Anterior cingulate cortex (tissue), 58 donors: ENCODE measurements around the gene POLR3E.
"Not testable (repeated sequence)": the region's sequence is repeated elsewhere in the genome, so short reads cannot be mapped to it uniquely, and the experiment has no call there.

Experiments
- DNase-seq, 58 donors: peaks; one replicate each; lab custom pipeline; 2025; lab: John Stamatoyannopoulos, UW

POLR3E gene

DNA sequence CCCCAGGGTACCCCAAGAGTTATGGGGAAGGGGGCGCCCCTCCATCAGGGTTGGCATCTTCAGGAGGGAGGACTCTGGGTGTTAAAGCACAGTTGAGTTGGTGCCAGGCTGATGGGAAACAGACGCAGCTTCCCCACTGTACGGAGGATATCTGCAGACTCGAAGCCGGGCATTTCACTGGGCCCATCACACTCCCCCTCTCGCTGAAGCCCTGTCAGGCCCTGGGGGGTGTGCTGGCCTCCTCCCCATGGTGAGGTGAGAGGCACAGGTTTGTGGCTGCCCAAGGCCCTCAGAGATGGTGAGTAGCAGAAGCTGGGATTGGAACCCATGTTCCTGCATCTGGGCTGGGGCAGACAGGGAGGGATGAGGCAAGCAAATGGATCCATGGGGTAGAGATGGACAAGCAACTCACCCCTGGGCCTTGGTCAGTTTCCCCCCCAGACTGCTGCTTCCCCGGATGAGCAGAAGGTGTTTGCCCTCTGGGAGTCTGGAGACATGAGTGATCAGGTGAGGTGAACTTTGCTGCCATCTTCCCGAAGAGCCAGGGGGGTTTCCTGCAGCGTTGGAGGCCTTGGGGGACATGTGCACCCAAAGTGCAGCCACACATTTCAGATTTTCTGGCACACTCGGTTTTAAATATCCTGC is 31.0 kb downstream of the POLR3E start:
- no peak for DNase-seq

DNA sequence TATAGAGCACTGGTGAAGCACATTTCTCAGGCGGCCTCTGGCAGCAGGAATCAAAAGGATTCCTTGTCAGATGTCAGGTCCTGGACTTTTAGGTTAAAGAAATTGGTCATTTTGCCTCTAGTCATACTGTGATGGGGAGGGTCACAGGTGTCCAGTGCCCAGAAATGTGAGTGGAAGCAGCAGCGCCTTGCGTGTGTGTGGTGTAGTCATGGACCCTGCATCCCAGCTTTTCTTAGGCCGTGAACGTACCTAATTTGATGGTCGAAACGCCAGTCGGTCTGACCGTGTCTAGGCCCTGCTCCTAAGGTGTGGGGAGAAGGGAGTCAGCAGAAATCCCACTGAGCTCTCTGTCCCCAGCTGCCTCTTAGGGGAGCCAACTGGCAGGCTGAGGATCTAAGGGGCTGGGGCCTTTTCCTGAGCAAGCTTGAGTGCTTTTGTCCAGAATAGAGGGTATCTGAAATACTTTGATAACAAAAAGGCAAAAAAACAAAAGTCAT is 32.0 kb downstream of the POLR3E start:
- DNase-seq = no peak

DNA sequence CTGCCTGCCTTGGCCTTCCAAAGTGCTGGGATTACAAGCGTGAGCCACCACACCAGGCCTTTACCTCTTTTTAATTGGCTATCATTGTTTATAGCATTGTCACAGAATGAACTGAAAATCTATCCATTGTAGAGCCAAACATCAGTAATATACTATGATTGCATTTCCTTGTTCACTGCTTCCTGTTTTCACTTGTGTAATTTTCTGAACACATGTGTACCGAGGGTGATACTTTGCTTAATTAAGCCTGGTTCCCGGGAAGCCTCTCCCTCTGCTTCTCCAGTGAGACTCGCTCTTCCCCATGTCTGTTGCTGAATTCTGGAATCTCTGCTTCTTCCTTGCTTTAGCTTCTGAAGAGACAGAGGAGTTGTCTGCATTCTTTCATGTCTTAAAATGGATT is 33.1 kb downstream of the POLR3E start:
- no peak for DNase-seq

DNA sequence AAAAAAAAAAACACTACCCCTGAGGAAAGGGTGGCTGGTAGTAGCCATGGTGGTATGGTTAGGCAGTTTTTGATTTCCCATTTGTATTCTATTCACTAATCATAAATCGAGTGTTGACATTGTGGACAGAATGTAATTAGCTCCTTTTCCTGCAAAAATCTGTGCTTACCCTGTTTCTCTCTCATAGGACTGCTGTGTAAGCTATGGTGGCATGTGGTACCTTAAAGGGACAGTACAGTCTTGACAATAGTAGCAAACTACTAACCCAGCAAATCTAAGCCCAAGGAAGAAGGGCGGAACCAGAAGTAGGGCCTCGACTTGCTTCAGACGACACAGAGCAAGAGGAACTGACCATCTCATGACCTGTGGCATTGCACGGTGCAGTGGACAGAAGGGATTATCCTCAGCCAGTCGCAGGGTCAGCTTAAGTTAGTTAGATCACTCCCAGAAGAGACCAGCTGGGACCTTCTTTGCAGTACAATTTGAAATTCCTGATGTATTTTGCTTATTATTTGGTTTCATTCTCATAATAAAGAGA is 36.3 kb downstream of the POLR3E start:
- no peak for DNase-seq

DNA sequence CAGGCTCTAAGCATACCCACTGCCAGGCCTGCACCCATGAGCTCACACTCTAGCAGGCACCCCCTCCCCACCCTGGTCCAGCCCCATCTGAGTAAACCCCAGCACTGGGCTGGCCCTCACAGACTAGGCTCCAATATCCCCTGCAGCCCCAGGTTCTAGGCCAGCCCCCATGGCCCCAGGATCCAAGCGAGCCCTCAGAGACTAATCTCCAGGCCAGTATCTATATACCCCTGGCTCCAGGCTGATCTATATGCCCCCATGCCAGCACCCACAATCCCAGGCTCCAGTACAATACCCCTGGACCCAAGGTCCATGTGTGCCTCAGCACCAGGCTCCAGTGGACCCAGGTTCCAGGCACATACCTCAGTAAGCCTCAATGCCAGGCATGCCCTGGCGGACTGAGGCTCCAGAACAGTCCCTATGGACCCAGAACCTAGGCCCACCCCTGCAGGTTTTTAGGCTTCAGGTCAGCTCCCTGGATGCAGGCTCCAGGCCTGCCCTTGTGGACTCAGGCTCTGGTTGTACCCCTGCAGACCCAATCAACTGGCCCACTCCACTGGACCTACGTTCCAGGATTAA is 38.5 kb downstream of the POLR3E start:
- DNase-seq = no peak

DNA sequence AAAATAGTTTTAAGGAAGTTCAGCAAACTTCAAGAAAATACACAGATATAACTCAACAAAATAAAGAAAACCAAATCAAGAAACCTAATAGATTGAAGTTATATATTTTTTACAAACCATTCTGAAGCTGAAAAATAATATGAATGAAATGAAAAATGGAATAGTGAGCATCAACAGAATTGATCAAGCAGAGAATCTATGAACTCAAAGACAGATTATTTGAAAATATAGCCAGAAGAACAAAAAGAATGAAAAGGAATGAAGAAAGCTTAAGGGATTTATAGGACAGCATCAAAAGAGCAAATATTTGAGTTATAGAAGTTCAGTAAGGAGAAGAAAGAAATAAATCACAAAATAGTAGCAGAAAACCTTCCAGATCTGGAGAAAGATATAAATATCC is 39.4 kb downstream of the POLR3E start:
- DNase-seq = no peak

DNA sequence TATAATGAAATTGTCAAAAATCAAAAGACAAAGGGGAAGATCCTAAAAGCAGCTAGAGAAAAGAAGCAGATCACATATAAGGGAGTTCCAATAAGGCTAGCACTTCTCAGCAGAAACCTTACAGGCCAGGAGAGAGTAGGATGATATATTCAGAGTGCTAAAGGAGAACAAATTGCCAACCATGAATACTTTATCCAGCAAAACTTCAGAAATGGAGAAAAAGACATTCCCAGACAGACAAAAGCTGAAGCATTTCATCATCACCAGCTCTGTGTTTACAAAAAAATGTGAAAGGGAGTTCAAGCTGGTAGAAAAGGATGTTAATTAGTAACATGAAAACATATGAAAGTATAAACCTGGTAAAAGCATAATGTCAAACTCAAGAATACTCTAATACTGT is 39.8 kb downstream of the POLR3E start:
- DNase-seq = no peak

DNA sequence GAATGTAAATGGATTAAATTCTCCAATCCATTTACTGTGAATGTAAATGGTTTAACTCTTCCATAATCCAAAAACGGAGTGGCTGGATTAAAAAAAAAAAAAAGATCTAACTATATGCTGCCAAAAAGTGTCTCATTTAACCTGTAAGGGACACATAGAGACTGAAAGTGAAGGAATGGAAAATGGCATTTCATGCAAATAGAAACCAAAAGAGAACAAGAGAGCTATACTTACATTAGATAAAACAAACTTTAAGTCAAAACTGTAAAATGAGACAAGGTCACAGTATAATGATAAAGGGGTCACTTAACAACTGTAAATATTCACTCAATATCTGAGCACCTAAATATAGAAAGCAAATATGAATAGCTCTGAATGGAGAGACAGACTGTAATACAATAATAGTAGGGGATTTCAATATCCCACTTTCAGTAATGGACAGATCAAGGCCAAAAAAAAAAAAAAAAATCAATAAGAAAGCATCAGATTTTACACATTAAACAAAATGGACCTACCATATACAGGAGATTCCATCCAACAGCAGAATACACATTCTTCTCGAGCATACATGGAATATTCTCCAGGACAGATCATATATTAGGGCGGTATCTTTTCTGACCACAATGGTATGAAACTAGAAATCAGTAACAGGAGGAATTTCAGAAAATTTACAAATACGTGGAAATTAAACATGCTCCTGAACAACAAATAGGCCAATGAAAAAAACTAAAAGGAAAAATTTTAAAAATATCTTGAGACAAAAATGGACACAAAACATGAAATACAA is 40.8 kb downstream of the POLR3E start:
- no peak for DNase-seq

DNA sequence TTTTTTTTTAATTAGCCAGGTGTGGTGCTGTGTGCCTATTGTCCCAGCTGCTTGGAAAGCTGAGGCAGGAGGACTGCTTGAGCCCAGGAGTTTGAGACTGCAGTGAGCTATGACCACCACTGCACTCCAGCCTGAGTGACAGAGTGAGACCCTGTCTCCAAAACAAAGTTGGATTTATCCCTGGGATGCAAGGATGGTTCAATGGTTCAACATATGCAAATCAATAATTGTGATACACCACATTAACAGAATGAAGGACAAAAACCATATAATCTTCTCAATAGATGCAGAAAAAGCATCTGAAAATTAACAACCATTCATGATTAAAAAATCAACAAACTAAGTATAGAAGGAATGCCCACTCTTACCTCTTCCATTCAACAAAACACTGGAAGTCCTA is 43.7 kb downstream of the POLR3E start:
- no peak for DNase-seq

DNA sequence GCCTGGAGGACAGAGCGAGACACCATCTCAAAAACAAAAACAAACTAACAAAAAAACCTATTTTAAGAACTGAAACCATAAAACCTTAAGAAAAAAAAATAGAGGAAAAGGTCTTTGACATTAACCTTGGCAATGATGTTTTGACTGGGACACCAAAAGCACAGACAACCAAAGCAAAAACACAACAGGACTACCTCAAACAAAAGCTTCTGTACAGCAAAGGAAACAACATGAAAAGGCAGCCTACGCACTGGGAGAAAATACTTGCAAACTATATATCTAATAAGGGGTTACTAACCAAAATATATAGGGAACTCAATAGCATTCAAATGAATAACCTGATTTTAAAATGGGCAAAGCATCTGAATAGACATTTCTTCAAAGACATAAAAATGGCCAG is 44.9 kb downstream of the POLR3E start:
- DNase-seq = no peak

DNA sequence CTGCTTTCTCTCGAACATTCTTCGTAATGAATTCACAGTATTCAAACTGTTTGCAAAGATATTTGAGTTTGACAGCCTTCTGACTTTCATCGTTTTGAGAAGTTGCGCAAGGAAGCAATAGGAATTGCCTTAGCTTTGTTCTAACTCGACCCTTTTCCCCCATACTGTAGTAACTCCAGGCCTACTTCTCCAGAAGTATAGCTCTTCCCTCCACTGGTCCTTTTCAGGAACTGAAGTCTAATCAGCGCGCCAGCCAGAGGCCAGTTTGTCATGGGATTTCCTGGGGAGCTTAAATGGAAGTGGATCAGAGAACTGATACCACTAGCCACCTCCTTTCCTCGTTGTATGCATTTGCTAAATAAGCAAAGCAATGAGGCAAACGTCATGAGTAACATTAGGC is 49.3 kb downstream of the POLR3E start:
- DNase-seq = peak in 3 of 58 donors; percentile 1 to 15 (median 3)

DNA sequence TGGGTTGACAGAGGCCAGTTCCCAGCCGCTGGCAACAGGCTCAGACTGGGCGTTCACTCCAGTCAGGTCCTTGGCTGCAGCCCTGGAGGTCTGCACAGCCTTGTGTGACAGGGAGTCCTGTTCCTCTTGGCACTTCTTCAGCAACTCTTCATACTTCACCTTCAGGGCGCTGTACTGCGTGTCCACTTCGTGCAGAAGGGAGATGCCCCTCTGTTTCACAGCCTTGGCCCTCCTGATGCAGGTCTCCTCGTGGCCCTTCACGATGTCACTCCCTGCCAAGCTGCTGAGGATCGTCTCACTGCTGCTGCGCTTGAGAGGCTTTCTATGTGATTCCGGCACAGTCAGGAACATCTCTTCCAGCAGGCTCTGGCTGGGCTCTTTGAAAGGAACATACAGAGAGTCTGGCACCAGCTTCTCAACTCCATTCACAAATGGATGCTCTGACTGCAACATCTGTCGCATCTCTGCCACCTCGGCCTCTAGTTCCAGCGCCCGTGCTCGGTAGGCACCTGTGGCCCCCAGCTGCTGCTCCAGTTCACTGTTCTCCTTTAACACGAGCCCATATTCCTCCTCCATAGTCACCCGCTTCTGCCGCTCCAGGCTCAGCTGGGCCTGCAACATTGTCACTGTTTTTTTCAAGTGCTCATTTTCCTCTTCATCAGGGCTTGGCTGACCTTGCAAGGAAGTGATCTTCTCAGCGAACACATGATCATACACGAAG is 50.1 kb downstream of the POLR3E start:
- peak in 10 of 58 donors; percentile 3 to 47 (median 24) for DNase-seq

DNA sequence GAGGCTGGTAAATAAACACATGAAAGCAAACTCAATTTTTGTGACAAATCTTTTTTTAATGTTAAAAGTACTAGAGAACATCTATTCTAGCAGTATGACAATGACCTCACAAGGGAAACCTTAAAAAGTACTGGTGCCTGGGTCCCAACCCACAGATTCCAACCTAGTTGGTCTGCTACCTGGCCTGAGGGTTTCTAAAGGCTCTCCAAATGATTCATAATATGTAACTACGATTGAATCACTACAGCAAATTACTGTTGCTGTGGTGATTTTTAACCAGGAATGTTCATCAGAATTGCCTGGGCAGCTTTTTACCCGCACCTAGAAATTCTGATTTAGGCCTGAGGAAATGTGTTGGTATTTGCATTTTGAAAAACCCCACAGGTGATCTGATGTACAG is 51.1 kb downstream of the POLR3E start:
- no peak for DNase-seq

DNA sequence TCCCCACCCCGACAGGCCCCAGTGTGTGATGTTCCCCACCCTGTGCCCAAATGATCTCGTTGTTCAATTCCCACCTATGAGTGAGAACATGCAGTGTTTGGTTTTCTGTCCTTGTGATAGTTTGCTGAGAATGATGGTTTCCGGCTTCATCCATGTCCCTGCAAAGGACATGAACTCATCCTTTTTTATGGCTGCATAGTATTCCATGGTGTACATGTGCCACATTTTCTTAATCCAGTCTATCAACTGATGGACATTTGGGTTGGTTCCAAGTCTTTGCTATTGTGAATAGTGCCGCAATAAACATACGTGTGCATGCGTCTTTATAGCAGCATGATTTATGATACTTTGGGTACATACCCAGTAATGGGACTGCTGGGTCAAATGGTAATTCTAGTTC is 53.8 kb downstream of the POLR3E start:
- DNase-seq = not testable (repeated sequence)

DNA sequence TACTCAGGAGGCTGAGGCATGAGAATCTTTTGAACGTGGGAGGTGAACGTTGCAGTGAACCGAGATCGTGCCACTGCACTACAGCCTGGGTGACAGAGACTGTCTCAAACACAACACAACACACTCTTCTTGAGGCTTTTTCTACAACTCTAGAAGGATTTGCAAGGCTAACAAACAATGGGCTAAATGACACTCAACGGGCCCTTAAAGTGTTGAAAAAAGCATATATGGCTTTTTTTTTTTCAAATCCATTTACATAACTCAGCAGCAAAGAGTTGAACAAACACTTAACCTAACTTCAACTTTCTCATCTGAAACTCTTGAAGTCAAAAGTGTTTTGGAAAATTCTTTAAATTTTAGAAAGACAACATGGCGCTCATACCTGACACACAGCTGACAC is 54.9 kb downstream of the POLR3E start:
- no peak for DNase-seq

DNA sequence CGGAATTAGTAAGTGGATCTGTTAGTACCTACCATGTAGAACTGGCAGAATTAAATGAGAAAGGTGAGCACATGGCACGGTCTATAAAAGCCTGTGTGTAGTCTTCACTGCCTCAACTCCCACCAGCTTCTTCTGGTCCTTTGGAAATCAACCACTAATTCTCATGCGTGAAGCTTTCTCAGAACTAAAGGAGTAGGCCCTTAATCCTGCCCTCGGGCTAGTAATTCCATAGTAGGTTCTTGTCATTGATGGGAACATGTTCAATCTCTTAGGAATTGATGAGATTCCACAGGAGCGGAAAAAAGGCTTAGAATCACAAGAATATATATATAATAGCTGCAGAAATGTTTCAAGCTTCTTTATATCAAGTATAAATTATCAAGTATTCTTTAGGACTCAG is 55.5 kb downstream of the POLR3E start:
- DNase-seq = no peak

DNA sequence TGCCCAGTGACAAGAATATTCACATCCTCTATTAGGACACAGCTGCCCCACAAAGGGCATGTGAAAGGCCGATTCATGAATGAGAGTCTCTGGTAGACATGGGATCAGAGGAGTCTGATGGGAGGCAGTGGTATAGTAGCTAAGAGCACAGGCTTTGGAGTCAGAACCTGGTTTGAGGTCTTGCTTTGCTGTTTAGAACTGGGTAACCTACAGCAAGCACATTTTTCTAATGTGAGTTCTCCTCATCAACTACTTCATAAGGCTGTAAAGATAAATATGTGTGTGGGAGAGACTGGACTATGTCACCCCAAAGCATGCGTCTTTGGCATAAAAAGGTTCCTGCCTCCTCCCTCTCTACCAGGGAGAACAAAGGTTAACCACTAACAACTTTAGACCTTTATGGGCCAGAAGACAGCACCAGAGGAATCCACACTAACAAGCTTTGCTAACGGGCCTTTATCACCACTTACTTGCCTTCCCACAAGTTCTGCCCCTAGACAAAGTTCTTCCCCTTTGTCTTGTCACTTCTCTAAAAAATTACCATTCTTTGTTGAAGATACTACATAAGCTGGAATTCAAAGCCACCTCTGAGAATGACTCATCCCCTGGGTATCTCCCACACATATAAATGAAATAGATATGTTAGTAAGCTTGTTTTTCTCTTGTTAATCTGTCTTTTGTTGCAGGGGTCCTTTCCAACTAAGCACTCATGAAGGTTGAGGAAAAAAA is 56.1 kb downstream of the POLR3E start:
- DNase-seq = no peak

DNA sequence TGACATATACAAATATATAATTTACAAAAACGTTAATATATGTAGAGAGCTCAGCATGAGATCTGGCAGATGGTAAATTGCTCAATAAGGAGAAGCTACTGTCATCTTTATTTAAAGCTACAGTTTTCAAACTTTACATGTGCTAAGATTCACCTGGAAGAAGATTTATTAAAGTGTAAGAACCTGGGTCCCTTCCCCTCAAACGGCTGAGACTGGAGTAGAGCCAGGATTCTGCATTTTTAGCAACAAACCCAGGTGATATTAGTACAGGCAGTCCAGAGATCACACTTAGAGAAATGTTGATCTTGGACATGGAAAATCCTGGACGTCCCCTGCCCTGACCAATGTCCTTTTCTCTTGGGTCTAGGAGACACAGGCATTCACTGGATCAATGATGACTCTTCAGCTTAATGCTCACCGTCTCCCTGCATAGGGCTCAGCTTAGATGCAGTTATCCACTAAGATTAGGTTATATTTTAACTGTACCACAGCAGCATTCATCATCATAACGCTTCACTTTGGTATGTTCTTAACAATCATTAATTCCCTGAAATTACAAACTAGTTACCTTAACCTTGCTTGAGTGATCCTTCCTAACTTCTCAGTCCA is 56.8 kb downstream of the POLR3E start:
- DNase-seq = no peak

DNA sequence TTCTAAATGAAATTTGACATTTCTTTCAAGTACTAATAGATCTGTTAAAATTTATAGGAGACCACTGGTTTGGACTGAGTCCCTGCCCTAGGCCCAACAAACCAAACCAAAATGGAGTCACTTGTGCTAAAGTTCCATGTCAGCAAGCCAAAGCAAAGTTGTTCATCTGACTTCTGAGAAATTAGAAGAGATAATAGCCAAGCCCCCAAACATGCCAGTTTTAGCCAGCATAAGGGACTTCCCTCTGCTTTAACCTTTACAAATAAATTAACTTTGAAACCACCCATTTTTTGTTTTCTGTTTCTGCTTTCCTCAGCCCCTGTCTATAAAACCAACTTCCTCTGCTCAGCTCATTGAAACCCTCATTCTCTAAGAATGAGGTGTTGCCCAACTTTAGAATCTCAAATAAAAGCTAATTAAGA is 58.3 kb downstream of the POLR3E start:
- no peak for DNase-seq
